Endothelial cell of coronary artery (primary cell): ENCODE measurements around the gene ZC3H14. TPM values are rescaled to one million over a fixed set of nuclear protein-coding genes. Genes with fewer than 3 reads are reported as not detected.

Experiments
- total RNA-seq: library from RNA; depleted of rRNA; stranded (reverse); fragments of >200 nt; gene quantifications from 2 replicates; pipeline ENCODE4 v1.2.3, GENCODE V29; 2014

The ZC3H14 gene
- 45.6 and 50.5 TPM in 2 replicates for total RNA-seq

GRCh38 chr14:88562831-88563686 lies at the start of gene ZC3H14:
Gene ZC3H14 (plus strand): TSS chr14:88563037. CDS start chr14:88563134, 97 bp downstream.

GRCh38 chr14:88554457-88555286 lies 8.2 kb upstream of the ZC3H14 start, which contains the start of gene PTPN21:
Gene PTPN21 (minus strand): TSS chr14:88555007. CDS start chr14:88550417, 4,590 bp downstream.

Other genes starting within 250 kb of the ZC3H14 start
- not detected in 2 replicates for gene KCNK10, start 239.8 kb upstream of the ZC3H14 start, total RNA-seq
- 9.5 and 9.6 TPM in 2 replicates for gene SPATA7, start 177.4 kb upstream of the ZC3H14 start, total RNA-seq
- 5.8 and 10.5 TPM in 2 replicates for gene PTPN21, start 8.0 kb upstream of the ZC3H14 start, total RNA-seq
- gene EML5, start 229.9 kb downstream of the ZC3H14 start, total RNA-seq = under 0.01 TPM in 1 of 2 replicates, not detected in the other